Neural cell (in vitro differentiated cells): Measurements from ENCODE around the gene PARVB. TPM values are rescaled to one million over a fixed set of nuclear protein-coding genes. Genes with fewer than 3 reads are reported as not detected.

Experiments used
- H2AFZ ChIP-seq: fragments of 200-600, 300-800 bp; sonication (generic), shearing (Covaris generic); 2 replicates; pipeline ENCODE4 v1.6.0; 2014; ENCODE audit warnings: low read depth, mild to moderate bottlenecking, antibody characterized with exemption, low read length, moderate library complexity
- H3F3A ChIP-seq: fragments of 200-600 bp; shearing (Covaris generic); 2 replicates; pipeline ENCODE4 v1.6.1; 2016; ENCODE audit warnings: mild to moderate bottlenecking, moderate library complexity, mixed read lengths, antibody characterized with exemption, low read length; ENCODE audit not compliant: insufficient read depth, poor library complexity, severe bottlenecking
- H3K27ac ChIP-seq: fragments of 200-600, 300-800 bp; sonication (generic), shearing (Covaris generic); 2 replicates; pipeline ENCODE4 v1.5.1; 2014; ENCODE audit warnings: mild to moderate bottlenecking, low read length, moderate library complexity
- H3K27me3 ChIP-seq: fragments of 300-800, 200-600 bp; sonication (generic), shearing (Covaris generic); 2 replicates; pipeline ENCODE4 v1.6.0; 2014; ENCODE audit warnings: mild to moderate bottlenecking, low read depth, low read length, moderate library complexity; ENCODE audit not compliant: insufficient read depth
- H3K36me3 ChIP-seq: fragments of 300-800, 200-600 bp; sonication (generic), shearing (Covaris generic); 2 replicates; pipeline ENCODE4 v1.5.1; 2014; ENCODE audit warnings: mild to moderate bottlenecking, antibody characterized with exemption, low read length, moderate library complexity; ENCODE audit not compliant: insufficient read depth
- H3K4me2 ChIP-seq: fragments of 300-800, 200-600 bp; sonication (generic), shearing (Covaris generic); 2 replicates; pipeline ENCODE4 v1.6.0; 2014; ENCODE audit warnings: mild to moderate bottlenecking, low read length
- H3K4me3 ChIP-seq: fragments of 300-800, 200-600 bp; sonication (generic), shearing (Covaris generic); 2 replicates; pipeline ENCODE4 v1.5.1; 2014; ENCODE audit warnings: mild to moderate bottlenecking, low read length, moderate library complexity
- H3K79me2 ChIP-seq: fragments of 200-600 bp; shearing (Covaris generic); replicated peaks from 2 replicates; pipeline ENCODE4 v1.6.0; 2014; ENCODE audit warnings: mild to moderate bottlenecking, low read length, moderate library complexity; ENCODE audit not compliant: insufficient read depth
- H3K9ac ChIP-seq: fragments of 300-800, 200-600 bp; sonication (generic), shearing (Covaris generic); 2 replicates; pipeline ENCODE4 v1.6.1; 2016; ENCODE audit warnings: mild to moderate bottlenecking, low read length, mixed read lengths
- H3K9me2 ChIP-seq: fragments of 200-600 bp; shearing (Covaris generic); 2 replicates; pipeline ENCODE4 v1.6.1; 2016; ENCODE audit warnings: mild to moderate bottlenecking, low read length, mixed read lengths; ENCODE audit not compliant: insufficient read depth
- H3K9me3 ChIP-seq: fragments of 200-600, 300-800 bp; sonication (generic), shearing (Covaris generic); 2 replicates; pipeline ENCODE4 v1.6.1; 2016; ENCODE audit warnings: mild to moderate bottlenecking, mixed run types, low read length, moderate library complexity, mixed read lengths
- H4K20me1 ChIP-seq: fragments of 200-600 bp; shearing (Covaris generic); 2 replicates; pipeline ENCODE4 v1.6.1; 2016; ENCODE audit warnings: mild to moderate bottlenecking, mixed run types; ENCODE audit not compliant: insufficient read depth
- CTCF ChIP-seq: fragments of 450-650 bp; IDR thresholded peaks from 2 replicates; pipeline ENCODE4 v1.5.1; 2014; ENCODE audit warnings: antibody characterized with exemption, mild to moderate bottlenecking, moderate library complexity; ENCODE audit not compliant: poor library complexity, severe bottlenecking
- EP300 ChIP-seq: fragments of 450-650 bp; conservative IDR thresholded peaks from 2 replicates; pipeline ENCODE4 v1.6.1; 2014; ENCODE audit warnings: antibody characterized with exemption, mild to moderate bottlenecking, moderate library complexity; ENCODE audit not compliant: poor library complexity, severe bottlenecking
- EZH2 ChIP-seq: fragments of 200-600, 300-800 bp; shearing (Covaris generic), sonication (generic); IDR thresholded peaks from 2 replicates; pipeline ENCODE4 v1.6.1; 2014; ENCODE audit warnings: antibody characterized with exemption, low read length, borderline replicate concordance, mild to moderate bottlenecking; ENCODE audit not compliant: insufficient read depth, poor library complexity, severe bottlenecking
- MXI1 ChIP-seq: fragments of 450-650 bp; conservative IDR thresholded peaks from 2 replicates; pipeline ENCODE4 v1.6.1; 2014; ENCODE audit warnings: antibody characterized with exemption, mild to moderate bottlenecking; ENCODE audit not compliant: poor library complexity, severe bottlenecking
- POLR2AphosphoS5 ChIP-seq: IDR thresholded peaks from 2 replicates; pipeline ENCODE4 v1.6.1; 2012
- RAD21 ChIP-seq: fragments of 450-650 bp; conservative IDR thresholded peaks from 2 replicates; pipeline ENCODE4 v1.6.1; 2014; ENCODE audit warnings: antibody characterized with exemption, mild to moderate bottlenecking, moderate library complexity
- REST ChIP-seq: IDR thresholded peaks from 2 replicates; pipeline ENCODE4 v1.6.1; 2012; ENCODE audit warnings: borderline replicate concordance
- SMC3 ChIP-seq: fragments of 450-650 bp; conservative IDR thresholded peaks from 2 replicates; pipeline ENCODE4 v1.6.1; 2014; ENCODE audit warnings: antibody characterized with exemption, mild to moderate bottlenecking, moderate library complexity; ENCODE audit not compliant: poor library complexity
- TAF1 ChIP-seq: IDR thresholded peaks from 2 replicates; pipeline ENCODE4 v1.6.1; 2012; ENCODE audit warnings: low read depth
- polyA plus RNA-seq: library from polyadenylated mRNA; depleted of rRNA; stranded (reverse); fragments of >200 nt; gene quantifications from 2 replicates; pipeline ENCODE4 v1.2.3, GENCODE V29; 2014

PARVB gene
- polyA plus RNA-seq, 1 donor from 2014 or later, result 1.2 TPM

- no peaks in the 10 kb centered on the region for H3K9me3 ChIP-seq
- H3K4me2 ChIP-seq, result no peak overlapping the region
- H3K36me3 ChIP-seq, result no peaks in the 10 kb centered on the region
- no peak overlapping the region for H3K4me3 ChIP-seq
- no peaks in the 10 kb centered on the region for H3F3A ChIP-seq
- no peak overlapping the region for H3K27ac ChIP-seq
- TF ChIP-seq CTCF (no peak), RAD21 (no peak), SMC3 (no peak), EZH2 (no peak), TAF1 (no peak), MXI1 (no peak), REST (no peak), POLR2AphosphoS5 (no peak), EP300 (no peak)
- no peaks in the 10 kb centered on the region for H3K79me2 ChIP-seq
- H3K9ac ChIP-seq, result no peak overlapping the region
- H2AFZ ChIP-seq, result no peak overlapping the region
- no peaks in the 10 kb centered on the region for H3K27me3 ChIP-seq
- no peaks in the 10 kb centered on the region for H3K9me2 ChIP-seq
- H4K20me1 ChIP-seq, result no peaks in the 10 kb centered on the region
Observed at GRCh38 chr22:44165286-44165874, 141.3 kb downstream of the PARVB start.

- Histone ChIP-seq H3K27ac (no peak overlapping the region), H2AFZ (no peak overlapping the region), H3K4me2 (no peak overlapping the region), H3K9ac (no peak overlapping the region), H3K4me3 (no peak overlapping the region), H3K9me3 (no peaks in the 10 kb centered on the region), H3K27me3 (no peaks in the 10 kb centered on the region), H3F3A (no peaks in the 10 kb centered on the region), H3K36me3 (no peaks in the 10 kb centered on the region), H3K79me2 (no peaks in the 10 kb centered on the region), H4K20me1 (no peaks in the 10 kb centered on the region), H3K9me2 (no peaks in the 10 kb centered on the region)
- no peak for TF ChIP-seq TAF1
- TF ChIP-seq POLR2AphosphoS5, result no peak
- TF ChIP-seq CTCF, result no peak
- no peak for TF ChIP-seq SMC3
- no peak for TF ChIP-seq REST
- TF ChIP-seq RAD21, result no peak
- TF ChIP-seq EZH2, result no peak
- TF ChIP-seq MXI1, result no peak
- no peak for TF ChIP-seq EP300
Observed at GRCh38 chr22:44166498-44167276, 142.6 kb downstream of the PARVB start.
